ENCODE data around the gene CSNK1G2.

CSNK1G2 gene

DNA sequence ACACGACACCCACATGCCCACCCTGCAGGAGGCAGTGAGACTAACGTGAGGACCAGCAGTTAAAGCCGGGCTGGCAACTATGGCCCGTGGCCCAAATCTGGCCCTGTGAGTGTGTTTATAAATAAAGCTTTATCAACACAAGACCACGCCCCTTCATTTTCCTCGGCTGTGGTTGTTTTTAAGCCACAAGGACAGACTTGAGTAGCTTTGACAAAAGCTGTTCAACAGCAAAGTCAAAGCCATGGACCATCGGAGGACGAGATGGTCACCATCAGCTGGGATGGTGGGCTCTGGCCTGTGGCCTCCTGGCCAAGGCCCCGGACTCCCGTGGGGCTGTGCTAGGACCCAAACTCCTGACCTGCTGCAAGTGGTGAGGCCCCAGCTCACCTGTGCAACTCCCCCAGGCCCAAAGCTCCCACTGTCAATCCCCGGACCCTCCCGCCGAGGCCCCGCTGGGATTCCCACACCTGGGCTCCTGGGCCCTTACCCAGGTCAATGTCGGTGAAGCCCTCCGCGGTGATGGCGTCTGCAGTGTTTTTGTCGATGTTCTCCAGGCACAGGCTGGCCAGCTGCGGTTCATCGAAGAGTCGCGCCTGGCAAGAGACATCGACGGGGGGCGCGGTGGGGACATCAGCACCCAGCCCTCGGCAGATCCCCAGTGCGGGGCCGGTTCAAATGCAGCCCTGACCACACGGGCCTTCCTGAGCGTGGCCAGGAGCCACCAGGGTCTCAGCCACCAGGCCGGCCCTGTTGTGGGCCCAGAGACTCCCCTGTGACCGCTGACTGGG, 49.5 kb downstream of the CSNK1G2 start:
- no peak for TF ChIP-seq CTCF (IDR thresholded peaks at IDR 0.05)
- Histone ChIP-seq H3K36me3 (ENCODE audit: control insufficient read depth, insufficient read depth, low read length) (no peaks in the 10 kb centered on the region), H3K4me3 (ENCODE audit: low read depth, low read length) (no peak overlapping the region), H3K4me1 (no peaks in the 10 kb centered on the region), H3K79me2 (no peaks in the 10 kb centered on the region), H3K9me3 (ENCODE audit: control insufficient read depth, low read length) (no peaks in the 10 kb centered on the region), H3K27me3 (ENCODE audit: control insufficient read depth, insufficient read depth, low read length) (no peaks in the 10 kb centered on the region), H3K9ac (no peak overlapping the region), H2AFZ (no peak overlapping the region), H3K27ac (no peak overlapping the region), H3K4me2 (ENCODE audit: low read length) (no peak overlapping the region)

DNA sequence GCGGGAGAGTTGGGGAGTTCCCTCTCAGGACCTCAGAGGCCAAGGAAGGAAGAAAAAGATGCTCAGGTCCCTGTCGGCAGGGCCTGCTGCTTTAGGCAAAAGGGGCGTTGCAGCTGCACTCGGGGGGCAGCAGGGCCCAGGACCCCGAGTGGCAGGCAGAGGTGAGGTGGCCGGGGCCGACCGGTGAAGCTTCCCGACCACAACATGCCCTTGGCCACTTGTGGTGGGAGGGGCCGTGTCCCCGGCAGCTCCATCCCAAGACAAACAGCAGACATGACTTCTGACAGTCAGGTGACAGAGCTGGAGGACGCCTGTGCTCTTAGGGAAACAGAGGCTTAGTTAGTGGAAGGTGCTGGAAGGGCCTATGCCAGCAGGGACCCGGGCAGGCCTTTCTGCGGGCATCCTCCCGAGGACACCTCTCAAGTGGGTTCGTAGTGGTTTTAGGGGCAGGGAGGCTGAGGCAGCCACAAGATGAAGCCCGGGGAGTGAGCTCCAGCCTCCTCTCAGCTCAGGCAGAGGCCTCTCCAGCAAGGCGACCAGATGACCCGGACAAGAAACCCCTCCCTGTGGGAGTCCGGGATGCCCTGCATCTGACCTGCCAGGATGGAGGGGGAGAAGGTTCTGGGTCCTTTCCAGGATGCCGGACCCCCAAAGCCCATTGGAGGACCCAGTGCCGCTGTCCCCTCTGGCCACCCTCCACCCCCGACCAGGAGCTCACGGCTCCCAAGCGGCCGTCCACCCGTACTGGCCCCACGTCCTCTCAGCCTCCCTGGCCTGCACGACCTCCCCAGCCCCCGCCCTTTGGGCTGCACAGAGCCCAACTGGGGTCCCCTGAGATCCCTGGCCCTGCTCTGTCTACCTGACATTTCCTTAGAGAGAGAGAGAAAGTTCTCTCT, 50.3 kb downstream of the CSNK1G2 start:
- Histone ChIP-seq H3K9me3 (ENCODE audit: control insufficient read depth, low read length) (no peaks in the 10 kb centered on the region), H3K27me3 (ENCODE audit: control insufficient read depth, insufficient read depth, low read length) (no peaks in the 10 kb centered on the region), H3K4me1 (no peaks in the 10 kb centered on the region), H3K79me2 (no peaks in the 10 kb centered on the region), H3K4me3 (ENCODE audit: low read depth, low read length) (no peak overlapping the region), H3K9ac (no peak overlapping the region), H3K36me3 (ENCODE audit: control insufficient read depth, insufficient read depth, low read length) (no peaks in the 10 kb centered on the region), H3K4me2 (ENCODE audit: low read length) (no peak overlapping the region), H2AFZ (no peak overlapping the region), H3K27ac (no peak overlapping the region)
- no peak for TF ChIP-seq CTCF (IDR thresholded peaks at IDR 0.05)

- Histone ChIP-seq H3K9me3 (ENCODE audit: control insufficient read depth, low read length) (no peaks in the 10 kb centered on the region), H3K79me2 (no peaks in the 10 kb centered on the region), H3K27ac (no peak overlapping the region), H3K4me3 (ENCODE audit: low read depth, low read length) (no peak overlapping the region), H2AFZ (no peak overlapping the region), H3K4me1 (no peaks in the 10 kb centered on the region), H3K36me3 (ENCODE audit: control insufficient read depth, insufficient read depth, low read length) (no peaks in the 10 kb centered on the region), H3K9ac (no peak overlapping the region), H3K27me3 (ENCODE audit: control insufficient read depth, insufficient read depth, low read length) (no peaks in the 10 kb centered on the region), H3K4me2 (ENCODE audit: low read length) (no peak overlapping the region)
- no peak for TF ChIP-seq CTCF (IDR thresholded peaks at IDR 0.05)
Observed at GRCh38 chr19:1992759-1993260, 51.8 kb downstream of the CSNK1G2 start.

DNA sequence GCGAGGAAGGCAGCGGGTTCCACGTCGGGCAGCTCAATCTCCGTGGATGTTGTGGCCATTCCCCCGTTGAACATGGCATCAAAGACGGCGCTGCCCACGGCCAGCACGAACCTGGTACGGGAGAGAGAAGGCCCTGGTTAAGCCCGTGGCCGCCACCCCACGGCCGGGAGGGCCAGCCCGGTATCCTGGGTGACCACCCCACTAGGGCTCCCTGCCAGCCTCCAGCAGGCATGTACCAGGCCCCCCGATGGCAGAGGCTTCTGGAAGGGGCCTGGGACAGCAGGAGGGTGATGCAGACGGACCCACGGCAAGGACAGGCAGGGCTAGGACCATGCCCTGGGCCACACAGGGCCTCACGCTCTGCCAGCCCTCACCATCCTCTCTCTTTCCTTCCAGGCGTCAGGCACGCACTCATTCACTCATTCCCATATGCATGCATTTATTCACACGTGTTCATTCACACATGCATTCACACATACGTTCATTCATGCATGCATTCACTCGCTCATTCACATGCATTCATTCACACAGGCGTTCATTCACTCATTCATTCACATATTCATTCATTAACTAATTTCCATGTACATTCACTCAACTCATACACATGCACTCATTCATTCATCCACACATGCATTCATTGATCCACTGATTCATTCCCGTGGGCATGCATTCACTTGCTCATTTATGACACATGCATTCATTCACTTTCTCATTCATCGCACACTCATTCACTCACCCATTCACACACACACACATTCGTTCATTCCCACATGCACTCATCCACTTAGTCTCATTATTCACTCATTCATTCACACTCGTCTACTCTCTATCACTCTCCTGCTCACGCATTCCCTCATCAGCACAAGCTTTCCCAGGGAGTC, 56.6 kb downstream of the CSNK1G2 start:
- no peak overlapping the region for H3K9ac ChIP-seq
- no peaks in the 10 kb centered on the region for H3K27me3 ChIP-seq (ENCODE audit: control insufficient read depth, insufficient read depth, low read length)
- no peak overlapping the region for H2AFZ ChIP-seq
- H3K36me3 ChIP-seq (ENCODE audit: control insufficient read depth, insufficient read depth, low read length), result no peaks in the 10 kb centered on the region
- no peak for TF ChIP-seq CTCF (IDR thresholded peaks at IDR 0.05)
- H3K4me3 ChIP-seq (ENCODE audit: low read depth, low read length), result no peak overlapping the region
- H3K27ac ChIP-seq, result no peak overlapping the region
- no peak overlapping the region for H3K4me2 ChIP-seq (ENCODE audit: low read length)
- H3K79me2 ChIP-seq, result no peaks in the 10 kb centered on the region
- H3K4me1 ChIP-seq, result no peaks in the 10 kb centered on the region
- no peaks in the 10 kb centered on the region for H3K9me3 ChIP-seq (ENCODE audit: control insufficient read depth, low read length)

Measured in parathyroid adenoma (tissue), 2 donors.